Bronchial epithelial cell (primary cell): ENCODE results near the gene KRT86. TPM values are rescaled to one million over a fixed set of nuclear protein-coding genes. Genes with fewer than 3 reads are reported as not detected.

Source experiments
- DNase-seq: peaks from one replicate; pipeline ENCODE4 v3.0.0-alpha.2; 2010; ENCODE audit warnings: low read depth
- FAIRE-seq: peaks from 2 replicates; lab custom pipeline; 2011; peaks lifted over from hg19 to GRCh38; lab: Jason Lieb, UNC
- H3K27me3 ChIP-seq: 2 replicates; pipeline ENCODE4 v1.5.1; 2011; ENCODE audit warnings: low read length; ENCODE audit not compliant: control insufficient read depth, insufficient read depth
- H3K36me3 ChIP-seq: 2 replicates; pipeline ENCODE4 v1.5.1; 2011; ENCODE audit warnings: low read length; ENCODE audit not compliant: control insufficient read depth, insufficient read depth
- H3K4me3 ChIP-seq: 2 replicates; pipeline ENCODE4 v1.5.1; 2011; ENCODE audit warnings: mild to moderate bottlenecking, low read depth, low read length, control low read depth
- CTCF ChIP-seq: IDR thresholded peaks from 2 replicates; pipeline ENCODE4 v1.5.1; 2011; ENCODE audit warnings: mild to moderate bottlenecking, moderate library complexity, low read length, control low read depth, inconsistent platforms; ENCODE audit not compliant: insufficient read depth, severe bottlenecking
- total RNA-seq: library from RNA; depleted of rRNA; stranded (reverse); fragments of >200 nt; gene quantifications from 2 replicates; pipeline ENCODE4 v1.2.1, GENCODE V29; 2014

Gene KRT86
- total RNA-seq, 1 donor from 2014 or later: 0.26 TPM

GRCh38 chr12:52277486-52278245 lies 3.2 kb downstream of the KRT86 start:
- no peak overlapping the region for H3K4me3 ChIP-seq
- H3K36me3 ChIP-seq: no peaks in the 10 kb centered on the region
- DNase-seq (no peak), FAIRE-seq (peak; percentile 28)
- H3K27me3 ChIP-seq: no peaks in the 10 kb centered on the region
- no peak for TF ChIP-seq CTCF

- peak; percentile 64 for DNase-seq
- Histone ChIP-seq H3K4me3 (peak overlapping the region; percentile 31), H3K36me3 (no peaks in the 10 kb centered on the region), H3K27me3 (no peaks in the 10 kb centered on the region)
- peak; percentile 89 for FAIRE-seq
- TF ChIP-seq CTCF: peak; percentile 100
Observed at GRCh38 chr12:52278575-52279421, 4.4 kb downstream of the KRT86 start.

GRCh38 chr12:52279422-52280318 lies 5.2 kb downstream of the KRT86 start:
- Histone ChIP-seq H3K4me3 (no peak overlapping the region), H3K27me3 (no peaks in the 10 kb centered on the region), H3K36me3 (no peaks in the 10 kb centered on the region)
- DNase-seq: no peak
- no peak for TF ChIP-seq CTCF
- peak; percentile 47 for FAIRE-seq

- Histone ChIP-seq H3K27me3 (no peaks in the 10 kb centered on the region), H3K36me3 (no peaks in the 10 kb centered on the region), H3K4me3 (no peak overlapping the region)
- TF ChIP-seq CTCF: no peak
- FAIRE-seq (no peak), DNase-seq (peak; percentile 98)
Observed at GRCh38 chr12:52280319-52280795, 5.9 kb downstream of the KRT86 start.

GRCh38 chr12:52280796-52281560 lies 6.5 kb downstream of the KRT86 start:
- H3K36me3 ChIP-seq: no peaks in the 10 kb centered on the region
- FAIRE-seq (peak; percentile 99), DNase-seq (peak; percentile 97)
- no peak for TF ChIP-seq CTCF
- H3K27me3 ChIP-seq: no peaks in the 10 kb centered on the region
- H3K4me3 ChIP-seq: no peak overlapping the region
